Stimulated activated CD8-positive, alpha-beta memory T cell treated with anti-CD3 and anti-CD28 coated beads, Interleukin-4, amount 100 ng/mL, for 4 hours (primary cell): ENCODE measurements around the gene ANKRD30B.
"Not testable (repeated sequence)": the region's sequence is repeated elsewhere in the genome, so short reads cannot be mapped to it uniquely, and the experiment has no call there.

ENCODE experiments used
- DNase-seq, 2 donors: peaks; one replicate each; pipeline ENCODE4 v3.0.0-alpha.2; 2020; ENCODE audit warnings: low read depth in 2 of 2, low spot score in 1 of 2

The ANKRD30B gene, protein sequence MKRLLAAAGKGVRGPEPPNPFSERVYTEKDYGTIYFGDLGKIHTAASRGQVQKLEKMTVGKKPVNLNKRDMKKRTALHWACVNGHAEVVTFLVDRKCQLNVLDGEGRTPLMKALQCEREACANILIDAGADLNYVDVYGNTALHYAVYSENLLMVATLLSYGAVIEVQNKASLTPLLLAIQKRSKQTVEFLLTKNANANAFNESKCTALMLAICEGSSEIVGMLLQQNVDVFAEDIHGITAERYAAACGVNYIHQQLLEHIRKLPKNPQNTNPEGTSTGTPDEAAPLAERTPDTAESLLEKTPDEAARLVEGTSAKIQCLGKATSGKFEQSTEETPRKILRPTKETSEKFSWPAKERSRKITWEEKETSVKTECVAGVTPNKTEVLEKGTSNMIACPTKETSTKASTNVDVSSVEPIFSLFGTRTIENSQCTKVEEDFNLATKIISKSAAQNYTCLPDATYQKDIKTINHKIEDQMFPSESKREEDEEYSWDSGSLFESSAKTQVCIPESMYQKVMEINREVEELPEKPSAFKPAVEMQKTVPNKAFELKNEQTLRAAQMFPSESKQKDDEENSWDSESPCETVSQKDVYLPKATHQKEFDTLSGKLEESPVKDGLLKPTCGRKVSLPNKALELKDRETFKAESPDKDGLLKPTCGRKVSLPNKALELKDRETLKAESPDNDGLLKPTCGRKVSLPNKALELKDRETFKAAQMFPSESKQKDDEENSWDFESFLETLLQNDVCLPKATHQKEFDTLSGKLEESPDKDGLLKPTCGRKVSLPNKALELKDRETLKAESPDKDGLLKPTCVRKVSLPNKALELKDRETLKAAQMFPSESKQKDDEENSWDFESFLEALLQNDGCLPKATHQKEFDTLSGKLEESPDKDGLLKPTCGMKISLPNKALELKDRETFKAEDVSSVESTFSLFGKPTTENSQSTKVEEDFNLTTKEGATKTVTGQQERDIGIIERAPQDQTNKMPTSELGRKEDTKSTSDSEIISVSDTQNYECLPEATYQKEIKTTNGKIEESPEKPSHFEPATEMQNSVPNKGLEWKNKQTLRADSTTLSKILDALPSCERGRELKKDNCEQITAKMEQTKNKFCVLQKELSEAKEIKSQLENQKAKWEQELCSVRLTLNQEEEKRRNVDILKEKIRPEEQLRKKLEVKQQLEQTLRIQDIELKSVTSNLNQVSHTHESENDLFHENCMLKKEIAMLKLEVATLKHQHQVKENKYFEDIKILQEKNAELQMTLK (N-terminal part only)

DNA sequence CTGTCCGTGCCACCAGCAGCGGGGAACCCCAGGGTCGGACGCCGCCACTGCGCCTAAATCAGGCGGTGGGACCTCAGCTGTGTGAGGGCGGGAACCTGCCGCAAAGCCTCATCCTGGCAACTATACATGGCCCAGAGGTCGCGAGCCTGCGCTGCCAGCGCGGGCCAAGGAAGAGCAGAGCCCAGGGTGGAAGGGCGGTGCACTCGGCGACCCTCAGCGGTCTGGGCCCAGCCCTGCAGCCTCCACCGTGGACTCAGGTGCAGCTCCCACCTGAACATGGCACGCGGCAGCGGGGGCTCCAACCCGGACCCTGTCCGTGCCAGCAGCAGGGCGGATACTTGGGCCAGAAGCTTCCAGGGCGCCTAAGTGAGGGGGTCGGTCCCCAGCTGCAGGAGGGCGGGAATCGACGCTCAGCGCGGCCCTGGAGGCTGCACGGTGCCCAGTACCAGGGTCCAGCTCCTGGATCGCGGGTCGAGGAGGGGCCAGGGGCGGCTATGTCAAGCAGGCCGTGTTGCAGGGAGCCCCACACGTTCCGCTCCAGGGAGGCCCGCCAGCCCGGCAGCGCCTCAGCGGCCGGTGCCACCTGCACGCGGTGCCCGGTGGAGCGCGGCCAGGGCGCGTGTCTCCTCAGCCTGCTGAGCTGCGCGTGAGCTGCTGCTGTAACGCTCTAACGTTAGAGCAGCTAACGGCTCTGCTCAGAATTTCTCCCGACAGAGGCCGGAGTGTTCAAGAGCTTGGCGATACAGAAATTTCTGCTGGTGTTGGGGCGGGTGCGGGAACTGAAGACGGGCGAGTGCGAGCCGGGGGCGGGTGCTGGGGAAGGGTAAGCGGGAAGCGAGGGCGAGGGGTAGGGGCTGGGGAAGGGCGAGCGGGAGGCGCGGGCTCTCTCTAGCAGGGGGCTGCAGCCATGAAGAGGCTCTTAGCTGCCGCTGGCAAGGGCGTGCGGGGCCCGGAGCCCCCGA, at the start of gene ANKRD30B:
Gene ANKRD30B, plus strand, starts transcription at position 660 of the 962 bp plus-strand sequence. Its CDS starts 248 bp downstream, at position 908.
- DNase-seq = no peak

DNA sequence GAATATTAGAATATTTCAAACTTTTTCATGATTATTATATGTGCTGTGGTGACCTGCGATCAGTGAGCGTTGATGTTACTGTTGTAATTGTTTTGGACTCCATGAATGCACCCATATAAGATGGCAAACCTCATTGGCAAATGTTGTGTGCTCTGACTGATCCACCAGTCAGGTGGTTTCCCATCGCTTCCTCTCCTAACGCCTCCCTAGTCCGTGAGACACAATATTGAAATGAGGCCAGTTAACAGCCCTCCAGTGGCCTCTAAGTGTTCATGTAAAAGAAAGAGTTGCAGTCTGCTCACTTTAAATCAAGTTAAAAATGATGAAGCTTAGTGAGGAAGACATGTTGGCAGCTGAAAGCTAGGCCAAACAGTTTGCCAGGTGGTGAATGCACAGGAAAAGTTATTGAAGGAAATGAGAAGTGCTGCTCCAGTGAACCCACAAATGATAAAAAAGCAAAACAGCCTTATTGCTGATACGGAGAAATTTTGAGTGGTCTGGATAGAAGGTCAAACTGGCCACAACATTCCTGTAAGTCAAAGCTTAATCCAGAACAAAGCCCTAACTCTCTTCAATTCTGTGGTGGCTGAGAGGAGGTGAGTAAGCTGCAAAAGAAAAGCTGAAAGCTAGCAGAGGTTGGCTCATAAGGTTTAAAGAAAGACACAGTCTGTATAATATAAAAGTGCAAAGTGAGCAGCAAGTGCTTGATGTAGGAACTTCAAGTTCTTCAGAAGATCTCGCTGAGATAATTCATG, 46.5 kb upstream of the ANKRD30B start:
- DNase-seq = not testable (repeated sequence)

DNA sequence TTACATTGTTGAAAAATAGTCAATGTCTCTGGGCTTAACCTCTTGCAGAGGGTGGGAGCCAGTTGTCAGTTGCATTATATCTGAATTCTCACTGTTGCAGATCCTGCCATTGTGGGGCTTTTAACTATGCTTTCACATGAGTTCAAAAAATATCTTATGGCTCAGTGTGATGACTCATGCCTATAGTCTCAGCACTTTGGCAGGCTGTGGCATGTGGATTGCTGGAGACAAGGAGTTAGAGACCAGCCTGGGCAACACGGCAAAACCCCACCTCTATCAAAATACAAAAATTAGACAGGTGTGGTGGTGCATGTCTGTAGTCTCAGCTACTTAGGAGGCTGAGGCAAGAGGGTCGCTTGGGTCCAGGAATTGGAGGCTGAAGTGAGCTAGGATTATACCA, 38.2 kb upstream of the ANKRD30B start:
- DNase-seq = not testable (repeated sequence)

DNA sequence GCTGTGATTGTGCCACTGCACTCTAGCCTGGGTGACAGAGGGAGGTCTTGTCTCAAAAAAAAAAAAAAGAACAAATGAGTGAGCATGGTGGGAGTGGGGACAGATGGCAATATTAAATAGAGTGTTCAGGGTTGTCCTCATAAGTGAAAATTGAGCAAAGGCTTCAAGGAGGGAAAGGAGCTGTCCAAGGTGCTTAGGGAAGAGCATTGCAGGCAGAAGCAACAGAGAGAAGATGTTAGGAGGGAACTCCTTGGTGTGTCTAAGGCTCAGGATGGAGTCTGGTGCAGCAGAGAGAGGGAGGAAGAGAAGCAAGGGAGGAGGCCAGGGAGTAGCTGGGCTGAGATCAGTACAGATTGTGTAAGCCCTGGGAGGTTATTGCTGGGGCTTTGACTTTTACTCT, 26.4 kb upstream of the ANKRD30B start:
- DNase-seq = not testable (repeated sequence)

DNA sequence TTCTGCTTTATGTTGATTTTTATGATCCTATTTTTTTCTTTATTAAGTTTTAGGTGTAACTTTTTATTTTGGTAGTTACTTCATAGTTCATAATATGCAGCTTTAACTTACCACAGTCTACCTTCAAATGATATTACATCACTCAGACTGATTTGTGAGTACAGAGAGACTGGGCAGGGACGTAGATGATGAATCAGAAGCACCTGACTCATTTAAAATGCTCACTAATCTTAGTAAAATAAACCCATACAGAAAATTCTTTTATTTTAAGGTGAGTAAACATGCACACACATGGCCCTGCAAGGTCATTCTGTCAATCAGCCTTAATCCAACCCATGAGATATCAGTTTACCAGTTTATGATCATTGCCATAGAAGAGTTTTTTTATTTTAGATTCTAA, 8.9 kb upstream of the ANKRD30B start:
- not testable (repeated sequence) for DNase-seq

DNA sequence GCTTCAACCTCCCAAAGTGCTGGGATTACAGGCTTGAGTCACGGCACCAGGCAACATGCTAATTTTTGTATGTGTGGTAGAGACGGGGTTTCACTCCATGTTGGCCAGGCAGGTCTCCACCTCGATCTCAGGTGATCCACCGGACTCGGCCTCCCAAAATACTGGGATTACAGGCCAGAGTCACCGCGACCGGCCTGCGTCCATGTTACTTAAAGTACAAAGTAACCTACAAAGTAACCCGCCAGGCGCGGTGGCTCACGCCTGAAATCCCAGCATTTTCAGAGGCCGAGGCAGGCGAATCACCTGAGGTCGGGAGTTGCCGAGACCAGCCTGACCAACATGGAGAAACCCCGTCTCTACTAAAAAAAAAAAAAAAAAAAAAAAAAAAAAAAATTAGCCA, 1.1 kb upstream of the ANKRD30B start:
- no peak for DNase-seq

DNA sequence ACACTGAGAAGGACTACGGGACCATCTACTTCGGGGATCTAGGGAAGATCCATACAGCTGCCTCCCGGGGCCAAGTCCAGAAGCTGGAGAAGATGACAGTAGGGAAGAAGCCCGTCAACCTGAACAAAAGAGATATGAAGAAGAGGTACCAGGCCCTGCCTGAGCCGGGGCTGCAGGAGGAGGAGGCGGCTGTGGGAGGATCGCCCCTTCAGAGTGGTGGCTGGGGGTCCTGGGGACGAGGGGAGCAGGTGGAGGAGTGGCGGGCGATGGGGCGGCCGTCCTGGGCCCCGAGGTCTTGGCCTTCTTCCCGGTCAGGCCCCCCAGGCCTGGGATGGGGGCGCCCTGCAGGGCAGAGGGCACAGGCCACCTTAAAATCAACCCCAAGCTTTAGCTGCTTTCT, 524 bp downstream of the ANKRD30B start:
- DNase-seq = no peak

DNA sequence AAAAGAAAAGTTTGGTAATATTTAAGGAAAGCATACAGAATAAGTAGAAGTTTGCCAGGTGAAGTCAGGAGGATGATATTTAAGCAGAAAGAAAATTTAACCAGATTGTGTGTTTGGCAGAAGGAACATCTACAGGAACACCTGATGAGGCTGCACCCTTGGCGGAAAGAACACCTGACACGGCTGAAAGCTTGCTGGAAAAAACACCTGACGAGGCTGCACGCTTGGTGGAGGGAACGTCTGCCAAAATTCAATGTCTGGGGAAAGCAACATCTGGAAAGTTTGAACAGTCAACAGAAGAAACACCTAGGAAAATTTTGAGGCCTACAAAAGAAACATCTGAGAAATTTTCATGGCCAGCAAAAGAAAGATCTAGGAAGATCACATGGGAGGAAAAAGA, 15.6 kb downstream of the ANKRD30B start:
- DNase-seq = not testable (repeated sequence)

DNA sequence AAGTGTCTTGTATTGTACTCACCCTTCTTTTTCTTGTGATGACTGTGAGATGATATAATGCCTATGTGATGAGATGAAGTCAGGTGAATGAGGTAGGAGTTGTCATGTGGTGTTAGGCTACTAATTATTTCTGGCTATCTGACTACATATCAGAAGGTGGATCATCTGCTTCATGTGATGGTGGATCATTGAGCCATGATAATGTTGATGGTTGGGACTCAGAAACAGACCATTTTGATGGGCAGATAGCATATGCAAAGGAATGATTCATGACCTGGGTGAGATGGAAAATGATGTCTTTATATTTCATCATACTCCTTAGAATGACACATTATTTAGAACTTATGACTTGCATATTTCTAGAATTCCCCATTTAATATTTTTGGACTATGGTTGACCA, 19.5 kb downstream of the ANKRD30B start:
- DNase-seq = no peak

DNA sequence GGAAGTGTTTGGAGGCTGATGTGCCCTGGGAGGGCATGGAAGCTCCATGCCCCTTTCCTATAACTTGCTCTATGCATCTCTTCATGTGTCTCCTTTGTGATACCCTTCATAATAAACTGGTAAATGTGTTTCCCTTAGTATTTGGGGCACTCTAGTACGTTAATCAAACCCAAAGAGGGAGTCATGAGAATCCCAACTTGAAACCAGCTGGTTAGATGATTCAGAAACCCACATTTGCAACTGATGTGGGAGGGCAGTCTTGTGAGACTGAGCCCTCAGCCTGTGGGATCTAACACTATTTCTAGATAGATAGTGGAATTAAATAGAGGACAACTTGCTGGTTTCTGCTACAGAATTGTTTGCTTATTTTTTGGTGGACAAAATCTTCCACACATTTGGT, 20.3 kb downstream of the ANKRD30B start:
- DNase-seq = no peak

DNA sequence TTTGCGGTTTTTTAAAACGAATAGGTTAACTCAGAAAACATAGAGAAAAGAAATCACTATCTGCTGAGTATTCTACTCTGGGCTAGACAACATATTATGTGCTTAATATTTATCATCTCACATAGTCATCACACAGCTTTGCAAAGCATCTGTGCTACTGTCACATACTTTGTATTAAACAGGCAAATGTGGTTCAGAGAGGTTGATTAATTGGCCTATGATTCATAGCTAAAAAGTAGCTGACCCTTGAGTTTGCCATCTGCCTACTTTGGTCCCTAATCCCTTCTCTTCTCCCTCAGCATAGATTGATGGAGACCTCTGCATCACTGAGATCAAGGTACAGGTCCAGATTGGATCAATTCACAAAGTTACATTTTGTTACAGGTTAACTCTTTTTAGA, 21.4 kb downstream of the ANKRD30B start:
- DNase-seq = no peak

DNA sequence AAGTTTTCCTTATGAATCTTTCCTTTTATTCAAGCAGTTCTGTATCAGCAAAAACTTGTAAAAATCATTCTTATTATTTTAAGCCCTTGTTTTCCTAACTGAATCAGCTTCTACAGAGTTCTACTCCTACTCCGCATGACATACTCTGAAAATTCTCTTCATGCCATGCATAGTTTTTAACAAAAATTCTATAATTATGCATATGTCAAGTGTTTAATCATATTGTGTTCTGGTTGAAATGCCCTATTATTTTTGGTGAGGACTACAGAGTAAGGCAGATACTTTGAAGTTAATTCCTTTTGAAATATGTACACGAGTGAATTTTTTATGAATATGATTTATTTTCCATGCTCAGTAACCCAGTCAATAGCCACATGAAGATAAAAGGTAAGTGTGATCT, 28.8 kb downstream of the ANKRD30B start:
- no peak for DNase-seq

DNA sequence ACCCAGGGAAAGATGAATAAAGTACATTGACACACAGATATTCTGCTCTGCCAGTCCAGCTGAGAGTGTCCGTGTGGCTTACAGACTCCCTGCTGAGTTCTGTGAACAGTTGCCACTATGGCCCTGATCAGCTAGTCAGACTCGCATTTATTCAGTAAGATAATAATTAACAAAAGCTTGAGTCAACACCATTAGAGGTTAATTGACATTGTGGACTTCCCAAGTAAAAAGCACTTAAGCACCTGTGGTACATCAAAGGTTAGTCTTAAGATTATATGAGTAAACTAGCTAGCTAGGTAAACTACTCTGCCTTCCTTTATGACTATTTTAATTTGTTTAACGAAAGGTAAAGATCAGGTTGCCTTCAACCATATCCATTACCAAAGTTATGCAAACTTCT, 33.7 kb downstream of the ANKRD30B start:
- DNase-seq = no peak

DNA sequence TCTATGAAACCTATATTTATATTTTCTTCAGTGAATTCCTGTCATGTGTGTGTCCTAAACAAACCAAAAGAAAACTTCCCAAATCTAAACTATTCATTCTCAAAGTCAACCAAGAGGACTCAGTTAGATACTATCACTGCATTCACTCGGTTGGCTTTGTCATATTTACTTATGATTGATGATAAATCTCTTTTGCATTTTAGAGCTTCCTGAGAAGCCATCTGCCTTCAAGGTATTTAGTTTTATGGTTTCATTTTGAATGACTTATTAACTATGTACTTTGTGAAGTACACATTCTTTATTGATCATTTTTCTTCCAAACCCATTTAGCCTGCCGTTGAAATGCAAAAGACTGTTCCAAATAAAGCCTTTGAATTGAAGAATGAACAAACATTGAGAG, 36.2 kb downstream of the ANKRD30B start:
- DNase-seq = no peak

DNA sequence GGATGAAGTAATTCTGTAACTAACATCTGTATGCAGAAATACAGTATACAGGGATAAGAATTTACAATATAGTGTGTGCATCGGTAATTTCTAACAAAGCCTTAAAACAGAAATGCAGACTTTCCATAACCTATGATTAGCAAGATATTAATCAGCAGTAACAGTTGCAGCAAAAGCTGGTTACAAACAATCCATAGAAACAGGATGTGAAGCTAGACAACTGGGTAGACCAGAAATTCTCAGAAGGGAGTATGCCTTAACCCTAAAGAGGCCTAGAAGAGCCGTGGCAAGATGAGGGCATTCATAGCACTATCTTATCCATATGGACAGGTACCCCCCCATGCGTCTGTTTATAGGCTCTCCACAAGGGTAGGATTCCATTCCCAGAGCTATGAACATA, 48.9 kb downstream of the ANKRD30B start:
- DNase-seq = not testable (repeated sequence)

DNA sequence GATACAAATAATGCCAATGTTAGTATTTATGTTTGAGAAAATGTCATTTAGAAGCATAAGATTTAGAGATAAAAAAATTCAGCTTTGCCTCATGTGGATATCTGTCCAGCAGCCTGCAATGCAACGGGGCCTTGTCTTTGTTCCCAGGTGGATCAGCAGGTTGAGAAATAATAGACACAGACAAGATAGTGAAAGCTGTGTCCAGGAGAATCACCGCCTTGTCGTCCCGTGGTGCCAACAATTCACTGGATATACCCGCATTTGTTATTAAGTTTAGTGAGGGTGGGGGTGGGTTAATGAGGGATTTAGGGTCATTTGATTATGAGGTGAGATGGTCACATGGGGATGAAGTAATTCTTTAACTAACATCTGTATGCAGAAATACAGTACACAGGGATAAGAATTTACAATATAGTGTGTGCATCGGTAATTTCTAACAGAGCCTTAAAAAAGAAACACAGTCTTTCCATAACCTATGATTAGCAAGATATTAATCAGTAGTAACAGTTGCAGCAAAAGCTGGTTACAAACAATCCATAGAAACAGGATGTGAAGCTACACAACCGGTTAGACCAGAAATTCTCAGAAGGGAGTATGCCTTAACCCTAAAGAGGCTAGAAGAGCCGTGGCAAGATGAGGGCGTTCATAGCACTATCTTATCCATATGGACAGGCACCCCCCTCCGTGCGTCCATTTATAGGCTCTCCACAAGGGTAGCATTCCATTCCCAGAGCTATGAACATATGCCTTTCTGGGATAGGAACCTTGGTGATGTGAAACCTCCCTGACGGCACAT, 50.2 kb downstream of the ANKRD30B start:
- not testable (repeated sequence) for DNase-seq

DNA sequence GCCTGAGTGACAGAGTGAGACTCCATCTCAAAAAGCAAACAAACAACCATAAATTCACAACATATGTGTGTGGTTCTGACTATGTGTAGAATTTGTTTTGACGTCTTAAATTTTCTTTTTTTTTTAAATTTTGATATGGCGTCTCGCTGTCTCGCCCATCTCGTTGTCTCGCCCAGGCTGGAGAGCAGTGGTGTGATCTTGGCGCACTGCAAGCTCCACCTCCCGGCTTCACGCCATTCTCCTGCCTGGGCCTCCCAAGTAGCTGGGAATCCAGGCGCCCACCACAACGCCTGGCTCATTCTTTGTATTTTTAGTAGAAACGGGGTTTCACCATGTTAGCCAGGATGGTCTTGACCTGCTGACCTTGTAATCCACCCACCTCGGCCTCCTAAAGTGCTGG, 63.1 kb downstream of the ANKRD30B start:
- DNase-seq = not testable (repeated sequence)

DNA sequence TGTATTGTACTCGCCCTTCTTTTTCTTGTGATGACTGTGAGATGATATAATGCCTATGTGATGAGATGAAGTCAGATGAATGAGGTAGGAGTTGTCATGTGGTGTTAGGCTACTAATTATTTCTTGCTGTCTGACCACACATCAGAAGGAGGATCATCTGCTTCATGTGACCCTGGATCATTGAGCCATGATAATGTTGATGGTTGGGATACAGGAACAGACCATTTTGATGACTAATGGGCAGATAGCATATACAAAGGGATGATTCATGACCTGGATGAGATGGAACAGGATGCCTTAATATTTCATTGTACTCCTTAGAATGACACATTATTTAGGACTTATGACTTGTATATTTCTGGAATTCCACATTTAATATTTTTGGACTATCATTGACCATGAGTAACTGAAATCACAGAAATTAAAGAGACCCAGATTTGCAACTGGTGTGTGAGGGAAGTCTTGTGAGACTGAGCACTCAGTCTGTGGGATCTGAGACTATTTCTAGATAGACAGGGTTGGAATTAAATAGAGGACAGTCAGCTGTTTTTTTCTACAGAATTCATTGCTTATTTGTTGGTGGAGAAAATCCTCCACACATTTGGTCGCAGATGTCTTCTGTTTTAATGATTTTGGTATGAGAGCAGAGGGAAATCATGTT, 79.1 kb downstream of the ANKRD30B start:
- DNase-seq = not testable (repeated sequence)
